Ishikawa (cell line): Measurements from ENCODE around the gene RASIP1.

Experiments
- CEBPB ChIP-seq: IDR thresholded peaks from 2 replicates; pipeline ENCODE4 v1.6.1; 2012
- CREB1 ChIP-seq: IDR thresholded peaks from 2 replicates; pipeline ENCODE4 v1.6.1; 2012; ENCODE audit warnings: low read depth
- EGR1 ChIP-seq: IDR thresholded peaks from 2 replicates; pipeline ENCODE4 v1.6.1; 2012
- EP300 ChIP-seq: IDR thresholded peaks from 2 replicates; pipeline ENCODE4 v1.6.1; 2012; ENCODE audit warnings: borderline replicate concordance
- FOXM1 ChIP-seq: IDR thresholded peaks from 2 replicates; pipeline ENCODE4 v1.6.1; 2012; ENCODE audit warnings: low read depth, borderline replicate concordance
- NFIC ChIP-seq: IDR thresholded peaks from 2 replicates; pipeline ENCODE4 v1.6.1; 2012
- RAD21 ChIP-seq: IDR thresholded peaks from 2 replicates; pipeline ENCODE4 v1.6.1; 2012; ENCODE audit warnings: low read depth
- TAF1 ChIP-seq: IDR thresholded peaks from 2 replicates; pipeline ENCODE4 v1.6.1; 2012; ENCODE audit warnings: low read depth, mild to moderate bottlenecking
- TCF12 ChIP-seq: IDR thresholded peaks from 2 replicates; pipeline ENCODE4 v1.6.1; 2012; ENCODE audit warnings: low read depth
- TEAD4 ChIP-seq: IDR thresholded peaks from 2 replicates; pipeline ENCODE4 v1.6.1; 2012
- YY1 ChIP-seq: IDR thresholded peaks from 2 replicates; pipeline ENCODE4 v1.6.1; 2012; ENCODE audit warnings: low read depth
- ZBTB7A ChIP-seq: IDR thresholded peaks from 2 replicates; pipeline ENCODE4 v1.6.1; 2012; ENCODE audit warnings: low read depth
- TF ChIP-seq, protein P1 (sequence below): IDR thresholded peaks from 2 replicates; pipeline ENCODE4 v1.6.1; 2012
- TF ChIP-seq, protein P2 (sequence below): IDR thresholded peaks from 2 replicates; pipeline ENCODE4 v1.6.1; 2012
- TF ChIP-seq, protein P3 (sequence below): IDR thresholded peaks from 2 replicates; pipeline ENCODE4 v1.6.1; 2012; ENCODE audit warnings: low read depth, mild to moderate bottlenecking

RASIP1 gene

DNA sequence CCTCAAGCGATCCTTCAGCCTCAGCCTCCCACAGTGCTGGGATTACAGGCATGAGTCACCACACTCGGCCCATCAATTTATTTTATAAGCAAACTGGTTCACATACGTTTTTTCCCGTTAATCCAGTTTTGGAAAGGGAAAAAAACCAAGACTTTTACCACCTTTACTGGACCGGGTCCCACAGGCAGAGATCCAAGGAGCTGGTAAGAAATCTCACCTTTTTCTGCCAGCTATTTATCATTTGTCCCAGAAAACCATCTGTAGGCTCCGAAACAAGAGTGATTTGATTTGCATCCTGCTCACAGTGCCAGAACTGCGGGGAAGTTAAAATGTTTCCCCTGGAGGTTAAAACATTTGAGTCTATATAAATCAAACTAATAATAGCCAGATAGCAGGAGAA lies 51.0 kb downstream of the RASIP1 start:
- no peak for TF ChIP-seq YY1
- TF ChIP-seq ZBTB7A: no peak
- no peak for TF ChIP-seq EGR1
- no peak for TF ChIP-seq TEAD4
- TF ChIP-seq, protein P1, sequence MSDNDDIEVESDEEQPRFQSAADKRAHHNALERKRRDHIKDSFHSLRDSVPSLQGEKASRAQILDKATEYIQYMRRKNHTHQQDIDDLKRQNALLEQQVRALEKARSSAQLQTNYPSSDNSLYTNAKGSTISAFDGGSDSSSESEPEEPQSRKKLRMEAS: no peak
- TF ChIP-seq CREB1: no peak
- TF ChIP-seq, protein P2, sequence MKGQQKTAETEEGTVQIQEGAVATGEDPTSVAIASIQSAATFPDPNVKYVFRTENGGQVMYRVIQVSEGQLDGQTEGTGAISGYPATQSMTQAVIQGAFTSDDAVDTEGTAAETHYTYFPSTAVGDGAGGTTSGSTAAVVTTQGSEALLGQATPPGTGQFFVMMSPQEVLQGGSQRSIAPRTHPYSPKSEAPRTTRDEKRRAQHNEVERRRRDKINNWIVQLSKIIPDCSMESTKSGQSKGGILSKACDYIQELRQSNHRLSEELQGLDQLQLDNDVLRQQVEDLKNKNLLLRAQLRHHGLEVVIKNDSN: no peak
- no peak for TF ChIP-seq TAF1
- TF ChIP-seq NFIC: no peak
- TF ChIP-seq, protein P3, sequence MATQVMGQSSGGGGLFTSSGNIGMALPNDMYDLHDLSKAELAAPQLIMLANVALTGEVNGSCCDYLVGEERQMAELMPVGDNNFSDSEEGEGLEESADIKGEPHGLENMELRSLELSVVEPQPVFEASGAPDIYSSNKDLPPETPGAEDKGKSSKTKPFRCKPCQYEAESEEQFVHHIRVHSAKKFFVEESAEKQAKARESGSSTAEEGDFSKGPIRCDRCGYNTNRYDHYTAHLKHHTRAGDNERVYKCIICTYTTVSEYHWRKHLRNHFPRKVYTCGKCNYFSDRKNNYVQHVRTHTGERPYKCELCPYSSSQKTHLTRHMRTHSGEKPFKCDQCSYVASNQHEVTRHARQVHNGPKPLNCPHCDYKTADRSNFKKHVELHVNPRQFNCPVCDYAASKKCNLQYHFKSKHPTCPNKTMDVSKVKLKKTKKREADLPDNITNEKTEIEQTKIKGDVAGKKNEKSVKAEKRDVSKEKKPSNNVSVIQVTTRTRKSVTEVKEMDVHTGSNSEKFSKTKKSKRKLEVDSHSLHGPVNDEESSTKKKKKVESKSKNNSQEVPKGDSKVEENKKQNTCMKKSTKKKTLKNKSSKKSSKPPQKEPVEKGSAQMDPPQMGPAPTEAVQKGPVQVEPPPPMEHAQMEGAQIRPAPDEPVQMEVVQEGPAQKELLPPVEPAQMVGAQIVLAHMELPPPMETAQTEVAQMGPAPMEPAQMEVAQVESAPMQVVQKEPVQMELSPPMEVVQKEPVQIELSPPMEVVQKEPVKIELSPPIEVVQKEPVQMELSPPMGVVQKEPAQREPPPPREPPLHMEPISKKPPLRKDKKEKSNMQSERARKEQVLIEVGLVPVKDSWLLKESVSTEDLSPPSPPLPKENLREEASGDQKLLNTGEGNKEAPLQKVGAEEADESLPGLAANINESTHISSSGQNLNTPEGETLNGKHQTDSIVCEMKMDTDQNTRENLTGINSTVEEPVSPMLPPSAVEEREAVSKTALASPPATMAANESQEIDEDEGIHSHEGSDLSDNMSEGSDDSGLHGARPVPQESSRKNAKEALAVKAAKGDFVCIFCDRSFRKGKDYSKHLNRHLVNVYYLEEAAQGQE: no peak
- TF ChIP-seq FOXM1: no peak
- no peak for TF ChIP-seq EP300
- TF ChIP-seq TCF12: no peak
- no peak for TF ChIP-seq CEBPB
- no peak for TF ChIP-seq RAD21

DNA sequence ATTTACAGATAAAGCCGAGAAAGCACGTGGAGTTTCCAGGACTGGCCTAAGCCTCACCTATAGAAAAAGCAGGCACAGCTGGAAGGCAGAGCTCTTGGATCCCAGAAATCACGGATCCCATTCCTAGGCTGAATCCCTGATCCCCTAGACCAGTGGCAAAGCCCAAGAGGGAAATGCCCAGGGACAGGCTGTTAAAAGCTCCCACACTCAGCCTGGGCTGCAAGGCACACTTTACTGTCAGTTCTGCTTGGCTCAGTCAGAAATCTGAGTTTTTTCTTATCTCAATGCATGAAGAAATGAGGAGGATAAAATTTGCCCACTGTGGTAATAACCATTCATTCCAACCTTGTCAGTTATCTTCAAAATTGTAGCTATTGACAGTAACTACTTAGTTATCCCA lies 52.6 kb downstream of the RASIP1 start:
- TF ChIP-seq TAF1: no peak
- no peak for TF ChIP-seq EP300

DNA sequence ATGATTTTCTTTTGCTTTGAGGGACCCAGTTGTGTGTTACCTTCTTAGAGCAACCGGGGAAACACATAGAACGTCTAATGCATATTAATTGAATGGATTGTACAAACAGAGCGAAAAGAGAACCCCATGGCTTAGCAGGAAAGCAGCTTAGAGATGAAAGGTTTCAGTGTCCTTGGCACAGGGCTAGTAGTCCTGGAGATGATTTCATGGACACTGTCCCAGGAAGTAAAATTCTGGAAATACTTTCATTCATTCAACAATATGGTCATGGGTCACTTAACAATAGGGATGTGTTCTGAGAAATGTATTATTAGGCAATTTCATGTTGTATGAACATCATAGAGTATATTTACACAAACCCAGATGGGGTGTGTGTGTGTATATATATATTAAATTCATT lies 54.3 kb downstream of the RASIP1 start:
- TF ChIP-seq EGR1 (no peak), TAF1 (no peak), YY1 (no peak), ZBTB7A (no peak), NFIC (no peak)
- TF ChIP-seq, protein P3: no peak
- TF ChIP-seq, protein P1: no peak

DNA sequence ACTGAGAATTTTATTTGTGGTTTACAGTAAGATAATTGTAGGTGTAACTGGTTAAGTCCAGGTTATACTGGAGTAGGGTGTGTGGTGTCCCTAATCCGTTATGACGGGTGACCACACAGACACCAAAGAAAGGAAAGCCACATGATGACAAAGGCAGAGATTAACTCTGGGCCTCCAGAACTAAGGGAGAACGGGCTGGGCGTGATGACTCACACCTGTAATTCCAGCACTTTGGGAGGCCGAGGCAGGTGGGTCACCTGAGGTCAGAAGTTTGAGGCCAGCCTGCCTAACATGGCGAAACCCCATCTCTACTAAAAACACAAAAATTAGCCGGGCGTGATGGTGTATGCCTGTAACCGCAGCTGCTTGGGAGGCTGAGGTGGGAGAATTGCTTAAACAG lies 54.8 kb downstream of the RASIP1 start:
- TF ChIP-seq FOXM1 (no peak), YY1 (no peak), TCF12 (no peak), EP300 (no peak), NFIC (no peak), EGR1 (no peak), CREB1 (no peak)
- TF ChIP-seq, protein P2: no peak
- TF ChIP-seq, protein P3: no peak

DNA sequence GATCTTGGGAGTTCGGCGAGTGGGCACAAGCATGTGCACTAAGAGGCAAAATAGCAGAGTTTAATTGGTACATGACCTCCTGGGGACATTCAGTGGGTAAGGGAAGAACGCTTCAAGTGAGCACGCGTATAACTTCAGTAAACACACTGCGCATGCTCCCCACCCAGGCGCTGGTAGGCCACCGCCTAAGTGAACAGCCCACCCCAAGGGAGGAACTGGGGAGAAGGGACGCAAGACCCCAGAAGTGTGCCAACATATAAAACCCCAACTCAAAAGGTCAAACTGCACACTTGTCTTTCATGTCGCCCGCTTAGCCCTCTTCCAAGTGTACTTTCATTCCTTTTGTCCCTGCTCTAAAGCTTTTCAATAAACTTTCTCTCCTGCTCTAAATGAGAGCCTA lies 57.1 kb downstream of the RASIP1 start:
- TF ChIP-seq ZBTB7A: no peak
- TF ChIP-seq, protein P1: no peak
- TF ChIP-seq CEBPB: no peak
- TF ChIP-seq TAF1: no peak
- TF ChIP-seq, protein P3: no peak
- TF ChIP-seq EP300: no peak
